Neural progenitor cell (in vitro differentiated cells): ENCODE results near the gene SLC7A5.
"Not testable (repeated sequence)": the region's sequence is repeated elsewhere in the genome, so short reads cannot be mapped to it uniquely, and the experiment has no call there.

ENCODE experiments used
- CTCF ChIP-seq: fragments of 200-600 bp; sonication (generic); IDR thresholded peaks from 2 replicates; pipeline ENCODE4 v1.5.1; 2017; ENCODE audit warnings: antibody characterized with exemption, mild to moderate bottlenecking
- EZH2 ChIP-seq: fragments of 200-600 bp; sonication (generic); IDR thresholded peaks from 2 replicates; pipeline ENCODE4 v1.6.1; 2017; ENCODE audit warnings: antibody characterized with exemption, mild to moderate bottlenecking, moderate library complexity
- EZH2phosphoT487 ChIP-seq: fragments of 200-600 bp; sonication (generic); IDR thresholded peaks from 2 replicates; pipeline ENCODE4 v1.6.1; 2017; ENCODE audit warnings: antibody characterized with exemption

GRCh38 chr16:87811454-87811853 lies 57.9 kb downstream of the SLC7A5 start:
- TF ChIP-seq EZH2phosphoT487, CTCF, EZH2: not testable (repeated sequence)
